Sigmoid colon (tissue), 4 donors: Measurements from ENCODE around the gene TMA16.

Experiments
- EP300 ChIP-seq, 4 donors: sonication (generic); formaldehyde crosslinking; IDR thresholded peaks; one replicate each; pipeline ENCODE4 v1.6.1; 2017; ENCODE audit warnings: antibody characterized with exemption in 4 of 4
- POLR2AphosphoS5 ChIP-seq, 4 donors: sonication (generic); formaldehyde crosslinking; IDR thresholded peaks; one replicate each; pipeline ENCODE4 v1.6.1; 2017; ENCODE audit warnings: antibody characterized with exemption in 4 of 4
- TF ChIP-seq, protein P1 (sequence below), 4 experiments: fragments of 450-650 bp in 3 of 4; fragments of 200-600 bp in 1 of 4; IDR thresholded peaks; one replicate each; pipeline ENCODE4 v1.5.1; 2016 to 2019; ENCODE audit warnings: antibody characterized with exemption in 4 of 4, mild to moderate bottlenecking in 3 of 4, moderate library complexity in 2 of 4

DNA sequence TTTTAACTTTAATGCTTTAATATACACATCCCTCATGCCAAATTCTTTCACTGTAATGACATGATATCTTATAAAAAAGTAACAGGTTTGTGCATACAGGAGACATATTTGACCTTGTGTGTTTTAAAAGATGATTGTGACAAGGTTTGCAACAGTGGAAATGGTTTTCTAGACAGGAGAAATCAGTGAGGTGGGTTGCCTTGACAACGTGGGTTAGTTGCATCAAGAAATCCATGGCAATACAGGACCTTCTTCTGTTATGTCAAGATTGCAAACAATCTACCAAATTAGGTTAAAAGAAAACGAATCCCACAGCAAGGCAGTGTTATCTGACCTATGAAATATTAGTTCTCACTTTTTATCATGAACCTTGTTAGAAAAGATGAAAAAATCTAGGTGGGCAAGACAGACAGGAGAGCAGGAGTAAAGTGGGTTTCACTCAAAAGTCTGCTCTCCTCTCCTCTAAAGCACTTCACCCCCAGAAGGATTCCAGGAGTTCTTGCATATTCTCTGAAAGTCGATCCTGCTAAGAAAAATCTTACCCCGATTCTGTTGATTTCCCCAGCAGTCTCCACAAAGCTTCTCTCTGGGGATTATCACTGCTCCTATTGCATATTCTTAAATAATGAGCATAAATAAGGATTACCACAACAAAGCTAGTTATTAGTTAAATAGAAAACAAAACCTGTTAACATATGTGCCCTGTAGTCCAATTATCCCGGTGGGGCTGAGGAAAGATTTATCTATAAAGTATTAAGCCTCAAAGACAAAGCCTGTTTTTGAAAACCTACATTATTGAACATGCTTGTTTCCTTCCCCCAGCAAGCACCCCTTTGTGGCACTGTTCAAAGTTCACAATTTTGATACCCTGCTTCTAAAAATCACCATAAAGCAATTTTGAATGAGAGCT lies 71.0 kb downstream of the TMA16 start:
- TF ChIP-seq, protein P1, sequence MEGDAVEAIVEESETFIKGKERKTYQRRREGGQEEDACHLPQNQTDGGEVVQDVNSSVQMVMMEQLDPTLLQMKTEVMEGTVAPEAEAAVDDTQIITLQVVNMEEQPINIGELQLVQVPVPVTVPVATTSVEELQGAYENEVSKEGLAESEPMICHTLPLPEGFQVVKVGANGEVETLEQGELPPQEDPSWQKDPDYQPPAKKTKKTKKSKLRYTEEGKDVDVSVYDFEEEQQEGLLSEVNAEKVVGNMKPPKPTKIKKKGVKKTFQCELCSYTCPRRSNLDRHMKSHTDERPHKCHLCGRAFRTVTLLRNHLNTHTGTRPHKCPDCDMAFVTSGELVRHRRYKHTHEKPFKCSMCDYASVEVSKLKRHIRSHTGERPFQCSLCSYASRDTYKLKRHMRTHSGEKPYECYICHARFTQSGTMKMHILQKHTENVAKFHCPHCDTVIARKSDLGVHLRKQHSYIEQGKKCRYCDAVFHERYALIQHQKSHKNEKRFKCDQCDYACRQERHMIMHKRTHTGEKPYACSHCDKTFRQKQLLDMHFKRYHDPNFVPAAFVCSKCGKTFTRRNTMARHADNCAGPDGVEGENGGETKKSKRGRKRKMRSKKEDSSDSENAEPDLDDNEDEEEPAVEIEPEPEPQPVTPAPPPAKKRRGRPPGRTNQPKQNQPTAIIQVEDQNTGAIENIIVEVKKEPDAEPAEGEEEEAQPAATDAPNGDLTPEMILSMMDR (IDR thresholded peaks at IDR 0.05): no peak
- TF ChIP-seq POLR2AphosphoS5 (IDR thresholded peaks at IDR 0.05) (no peak), EP300 (IDR thresholded peaks at IDR 0.05) (no peak)
